Fibroblast of skin of right quadriceps (primary cell): ENCODE results near the gene PARD6G.
"Not testable (repeated sequence)": the region's sequence is repeated elsewhere in the genome, so short reads cannot be mapped to it uniquely, and the experiment has no call there.

Source experiments
- DNase-seq: peaks from one replicate; pipeline ENCODE4 v3.0.0-alpha.2; 2013

Gene PARD6G, protein sequence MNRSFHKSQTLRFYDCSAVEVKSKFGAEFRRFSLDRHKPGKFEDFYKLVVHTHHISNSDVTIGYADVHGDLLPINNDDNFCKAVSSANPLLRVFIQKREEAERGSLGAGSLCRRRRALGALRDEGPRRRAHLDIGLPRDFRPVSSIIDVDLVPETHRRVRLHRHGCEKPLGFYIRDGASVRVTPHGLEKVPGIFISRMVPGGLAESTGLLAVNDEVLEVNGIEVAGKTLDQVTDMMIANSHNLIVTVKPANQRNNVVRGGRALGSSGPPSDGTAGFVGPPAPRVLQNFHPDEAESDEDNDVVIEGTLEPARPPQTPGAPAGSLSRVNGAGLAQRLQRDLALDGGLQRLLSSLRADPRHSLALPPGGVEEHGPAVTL

DNA sequence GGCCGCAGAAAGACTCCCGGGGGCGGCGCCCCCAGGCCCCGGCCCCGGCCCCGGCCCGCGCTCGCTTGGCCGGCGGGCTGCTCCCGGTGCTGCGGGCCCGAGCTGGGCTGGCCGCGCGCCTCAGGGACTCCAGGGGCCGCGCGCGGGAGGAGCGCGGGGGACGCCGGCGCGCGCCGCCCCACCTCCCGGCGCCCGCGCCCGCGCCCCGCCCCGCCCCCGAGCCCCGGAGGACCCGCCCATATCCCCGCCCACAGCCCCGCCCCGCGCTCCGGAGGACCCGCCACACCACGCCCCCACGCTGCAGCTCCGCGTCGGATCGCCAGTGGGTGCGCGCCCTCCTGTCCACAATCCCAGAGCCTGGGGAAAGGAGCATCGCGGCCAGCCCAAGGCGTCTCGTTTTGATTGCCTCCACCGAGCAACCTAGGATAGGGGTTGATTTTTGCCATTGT is at the start of gene PARD6G:
PARD6G (minus strand) TSS at position 122 of the 449 bp plus-strand sequence. CDS start 166 bp downstream, outside the sequence.
- peak; percentile 62 for DNase-seq

DNA sequence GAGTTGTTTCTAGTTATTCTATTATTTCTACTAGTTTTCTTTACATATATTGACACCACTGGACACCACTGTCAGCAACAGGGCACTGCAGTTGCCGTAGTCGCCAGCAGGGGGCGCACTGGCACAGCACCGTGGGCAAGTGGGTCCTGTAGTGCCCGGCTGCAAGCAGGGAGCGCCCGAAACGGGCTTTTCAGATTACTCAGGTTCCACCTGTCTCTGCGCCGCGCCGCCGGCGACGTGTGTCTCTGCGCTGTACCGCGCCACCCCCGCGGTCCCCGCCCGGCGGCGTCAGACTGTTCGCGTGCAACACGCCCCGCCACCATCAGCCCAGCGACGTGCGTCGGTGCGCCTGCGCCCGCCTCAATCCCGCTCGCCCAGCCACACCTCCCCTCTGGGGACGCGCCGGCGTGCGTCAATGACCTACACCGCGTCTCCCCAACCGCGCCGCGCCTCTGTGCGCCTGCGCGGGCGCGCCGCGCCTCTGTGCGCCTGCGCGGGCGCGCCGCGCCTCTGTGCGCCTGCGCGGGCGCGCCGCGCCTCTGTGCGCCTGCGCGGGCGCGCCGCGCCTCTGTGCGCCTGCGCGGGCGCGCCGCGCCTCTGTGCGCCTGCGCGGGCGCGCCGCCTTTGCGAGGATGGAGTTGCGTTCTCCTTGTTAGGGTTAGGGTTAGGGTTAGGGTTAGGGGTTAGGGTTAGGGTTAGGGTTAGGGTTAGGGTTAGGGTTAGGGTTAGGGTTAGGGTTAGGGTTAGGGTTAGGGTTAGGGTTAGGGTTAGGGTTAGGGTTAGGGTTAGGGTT is 15.1 kb upstream of the PARD6G start:
- not testable (repeated sequence) for DNase-seq

- no peak for DNase-seq
Observed at GRCh38 chr18:80259610-80260009, 12.3 kb upstream of the PARD6G start.

GRCh38 chr18:80258640-80259039 is 11.3 kb upstream of the PARD6G start:
- no peak for DNase-seq

GRCh38 chr18:80257579-80258543 is 10.5 kb upstream of the PARD6G start:
- DNase-seq = peak; percentile 47

DNA sequence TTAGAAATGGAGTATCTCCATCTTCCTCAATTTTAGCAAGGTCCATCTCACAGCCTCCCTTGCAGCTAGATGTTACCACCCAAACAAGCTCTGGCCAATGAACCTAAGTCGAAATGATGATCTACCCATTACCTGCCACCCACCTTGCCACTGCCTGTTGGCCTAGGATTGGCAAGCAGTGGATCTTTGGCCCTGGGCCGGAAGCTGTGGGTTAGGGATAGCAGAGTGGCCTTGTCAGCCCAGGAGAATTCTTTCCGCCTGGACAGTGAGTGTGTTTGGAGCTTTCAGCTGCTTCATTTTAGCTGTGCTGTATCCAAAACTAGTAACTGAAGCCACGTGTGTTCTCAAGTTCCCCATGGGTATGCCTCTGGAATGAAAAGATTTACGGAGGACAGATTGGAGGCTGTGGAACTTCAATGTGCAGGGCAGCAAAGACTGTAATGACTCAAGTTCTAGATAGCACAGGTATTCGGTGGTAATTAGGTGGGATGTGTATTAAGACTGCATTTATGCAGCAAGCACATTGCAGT is 7.7 kb upstream of the PARD6G start:
- DNase-seq = no peak

GRCh38 chr18:80253871-80254492 is 6.7 kb upstream of the PARD6G start:
- DNase-seq = no peak

DNA sequence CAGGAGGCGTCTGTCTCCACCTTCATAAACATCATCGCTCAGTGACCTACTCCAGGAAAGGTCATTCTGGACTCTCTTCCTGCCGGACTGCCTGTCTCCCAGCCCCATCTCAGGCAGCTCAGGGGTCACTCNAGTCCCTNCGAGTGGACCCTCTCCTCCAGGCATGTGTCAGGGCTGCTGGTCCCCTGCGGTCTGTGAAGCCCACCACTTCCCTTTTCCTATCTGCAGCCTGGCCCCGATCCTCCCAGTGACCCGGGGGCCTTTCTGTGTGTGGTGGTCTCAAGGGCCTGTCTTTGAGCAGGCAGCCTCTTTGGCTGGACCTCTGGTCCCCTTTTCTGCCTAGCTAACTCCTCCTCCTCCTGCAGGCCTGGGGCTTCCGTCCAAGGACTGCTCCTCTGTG is 5.9 kb upstream of the PARD6G start:
- DNase-seq = no peak

DNA sequence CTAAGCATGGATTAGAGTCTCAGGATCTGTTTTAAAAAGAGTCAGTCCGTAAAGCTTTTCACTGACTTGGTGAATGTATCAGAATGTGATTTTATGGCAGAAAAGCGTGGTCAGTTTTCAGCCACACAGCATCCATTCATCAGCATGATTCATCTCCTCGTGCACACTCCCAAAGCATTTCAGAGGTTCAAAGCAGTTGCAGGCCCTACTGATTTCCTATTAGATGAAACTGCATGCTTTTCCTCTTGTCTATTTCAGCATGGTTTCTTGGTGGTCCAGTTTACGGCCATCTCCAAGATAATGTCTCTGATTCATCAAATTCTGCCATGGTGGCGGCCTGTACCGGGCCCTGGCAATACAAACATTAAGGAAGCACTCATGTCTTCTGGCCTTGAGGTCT is 4.8 kb upstream of the PARD6G start:
- peak; percentile 63 for DNase-seq

DNA sequence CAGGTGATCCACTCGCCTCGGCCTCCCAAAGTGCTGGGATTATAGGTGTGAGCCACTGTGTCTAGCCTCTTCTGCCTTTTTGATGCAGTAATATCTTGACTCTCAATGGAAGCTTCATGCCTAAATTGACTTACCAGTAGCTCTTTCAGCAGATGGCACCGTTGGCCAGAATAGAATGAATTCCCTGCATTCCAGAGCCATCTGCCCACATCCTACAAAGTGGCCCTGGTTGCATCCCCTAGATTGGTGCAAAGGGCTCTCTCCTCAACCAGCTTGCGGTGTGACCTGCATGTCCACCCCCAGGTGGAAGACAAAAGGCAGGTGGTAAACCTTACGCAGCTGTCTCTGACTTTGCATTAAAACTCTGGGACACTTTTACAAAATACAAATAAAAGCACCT is 4.4 kb upstream of the PARD6G start:
- DNase-seq = no peak

- DNase-seq = no peak
Observed at GRCh38 chr18:80250740-80251364, 3.5 kb upstream of the PARD6G start.

GRCh38 chr18:80249217-80250093 is 2.1 kb upstream of the PARD6G start:
- peak; percentile 26 for DNase-seq

DNA sequence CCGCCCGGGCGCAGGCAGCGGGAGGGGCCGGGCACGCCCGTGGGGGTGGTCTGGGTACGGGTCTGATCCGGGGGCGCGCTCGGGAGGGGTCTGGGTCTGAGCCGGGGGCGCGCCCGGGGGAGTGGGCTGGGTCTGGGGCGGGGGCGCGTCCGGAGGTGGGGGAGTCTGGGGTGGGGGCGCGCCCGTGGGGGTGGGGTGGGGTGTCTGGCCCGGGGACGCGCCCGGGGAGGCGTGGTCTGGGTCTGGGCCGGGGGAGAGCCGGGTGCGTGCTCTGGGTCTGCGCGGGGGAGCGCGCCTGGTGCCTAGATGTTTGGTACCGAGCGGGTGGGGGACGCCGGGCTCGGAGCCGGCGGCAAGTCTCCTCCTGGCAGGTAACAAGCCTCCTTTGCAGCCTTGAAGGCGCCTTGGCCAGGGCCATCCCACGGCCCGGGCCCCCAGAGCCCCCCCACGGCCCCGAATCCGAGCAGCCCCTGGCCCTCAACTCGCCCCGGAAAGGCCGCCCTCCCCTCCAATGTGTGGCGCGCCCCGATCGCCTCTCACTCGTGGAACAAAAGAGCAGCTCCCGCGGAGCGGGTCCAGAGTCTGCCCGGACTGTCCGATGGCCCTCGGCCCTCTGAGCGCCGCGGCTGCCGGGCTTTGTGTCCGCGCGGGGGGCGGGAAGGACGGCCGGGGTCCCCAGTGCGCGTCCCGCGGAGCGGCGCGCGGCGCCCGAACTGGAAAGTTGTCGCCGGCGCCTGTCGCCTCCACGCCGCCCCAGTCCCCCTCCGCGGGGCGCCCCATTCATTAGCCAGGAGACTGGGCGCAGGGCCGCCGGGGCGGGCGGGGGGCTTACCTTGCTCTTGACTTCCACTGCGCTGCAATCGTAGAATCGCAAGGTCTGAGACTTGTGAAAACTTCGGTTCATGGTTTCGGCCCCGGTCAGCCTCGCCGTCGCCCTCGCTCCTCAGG is 595 bp downstream of the PARD6G start:
- DNase-seq = no peak

GRCh38 chr18:80245781-80246444 is 1.4 kb downstream of the PARD6G start:
- DNase-seq = no peak

DNA sequence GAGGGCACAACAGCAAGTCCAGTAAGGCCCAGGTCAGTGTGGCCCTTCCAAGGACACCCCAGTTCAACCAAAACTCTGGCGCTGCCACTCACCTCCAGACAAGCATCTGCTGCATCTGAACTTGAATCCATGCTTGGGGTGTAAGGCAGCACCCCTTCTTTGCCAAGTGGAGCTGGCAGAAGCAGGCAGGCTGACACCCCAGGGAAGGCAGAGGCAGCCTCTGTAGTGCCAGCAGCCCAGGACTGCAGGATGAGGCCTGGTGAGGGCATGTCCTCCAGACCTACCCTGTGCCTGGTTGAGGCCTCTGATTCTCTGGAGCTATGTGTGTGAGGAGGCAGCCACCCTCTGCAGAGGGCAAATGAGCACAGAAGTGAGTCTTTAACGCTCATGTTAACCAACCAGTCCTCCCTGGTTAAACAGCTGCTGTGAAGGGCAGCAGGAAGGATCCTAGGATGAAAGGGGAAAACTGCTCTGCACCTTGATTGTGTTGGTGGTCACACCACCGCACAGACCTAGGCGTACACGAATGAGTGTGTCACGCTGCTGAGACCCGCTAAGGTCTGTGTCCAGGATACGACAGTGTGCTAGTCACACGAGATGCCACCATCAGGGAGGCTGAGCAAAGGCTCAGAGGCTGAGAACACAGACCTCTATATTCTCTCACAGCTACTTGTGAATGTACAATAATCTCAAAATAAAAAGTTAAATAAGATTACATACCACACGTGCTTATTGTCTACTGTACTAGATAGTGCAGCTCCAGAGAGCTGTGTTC is 2.2 kb downstream of the PARD6G start:
- no peak for DNase-seq

GRCh38 chr18:80244167-80244566 is 3.1 kb downstream of the PARD6G start:
- no peak for DNase-seq

GRCh38 chr18:80243204-80243603 is 4.1 kb downstream of the PARD6G start:
- no peak for DNase-seq
